H1 (cell line): ENCODE measurements around the gene COL12A1. TPM values are rescaled to one million over a fixed set of nuclear protein-coding genes. Genes with fewer than 3 reads are reported as not detected.

Experiments used
- CTCF ChIA-PET: fragments of 300-600 bp; sonication (Branson Sonifier 250); formaldehyde crosslinking; loops from one replicate; lab custom pipeline; 2021; ENCODE audit not compliant: partially characterized antibody; lab: Charles Lee
- POLR2A ChIA-PET: fragments of 300-600 bp; sonication (Branson Sonifier 250); formaldehyde crosslinking; loops from one replicate; lab custom pipeline; 2021; ENCODE audit warnings: inconsistent platforms; ENCODE audit not compliant: partially characterized antibody; lab: Charles Lee
- DNase-seq, 2 experiments: peaks; one replicate each; pipeline versions ENCODE4 v3.0.0 to v3.0.0-alpha.2; 2010 to 2022; ENCODE audit warnings: low spot score in 2 of 2, low read depth in 1 of 2, mixed read lengths in 1 of 2
- FAIRE-seq: peaks from 2 replicates; lab custom pipeline; 2011; peaks lifted over from hg19 to GRCh38; lab: Jason Lieb, UNC
- H2AFZ ChIP-seq: 2 replicates; pipeline ENCODE4 v1.8.1; 2012; ENCODE audit warnings: low read length, inconsistent platforms
- H2AK5ac ChIP-seq: 2 replicates; pipeline ENCODE4 v1.6.1; 2013; ENCODE audit warnings: low read depth, low read length
- H2BK120ac ChIP-seq: replicated peaks from 2 replicates; pipeline ENCODE3; 2013; ENCODE audit warnings: low read depth, low read length, inconsistent platforms
- H2BK12ac ChIP-seq: 2 replicates; pipeline ENCODE4 v1.6.1; 2013; ENCODE audit warnings: low read depth, low read length
- H2BK15ac ChIP-seq: 2 replicates; pipeline ENCODE4 v1.6.1; 2013; ENCODE audit warnings: low read length
- H2BK20ac ChIP-seq: 2 replicates; pipeline ENCODE4 v1.6.1; 2013; ENCODE audit warnings: low read length
- H2BK5ac ChIP-seq: 2 replicates; pipeline ENCODE4 v1.6.1; 2013; ENCODE audit warnings: low read depth, low read length
- H3K14ac ChIP-seq: 2 replicates; pipeline ENCODE4 v1.6.1; 2013; ENCODE audit warnings: inconsistent platforms; ENCODE audit not compliant: insufficient read length
- H3K18ac ChIP-seq: 2 replicates; pipeline ENCODE4 v1.6.1; 2013; ENCODE audit warnings: low read length; ENCODE audit errors: extremely low read depth
- H3K23ac ChIP-seq: 2 replicates; pipeline ENCODE4 v1.6.1; 2013; ENCODE audit warnings: inconsistent platforms; ENCODE audit not compliant: insufficient read length
- H3K23me2 ChIP-seq: 2 replicates; pipeline ENCODE4 v1.6.1; 2013; ENCODE audit warnings: low read depth, low read length
- H3K27ac ChIP-seq: 2 replicates; pipeline ENCODE4 v1.6.1; 2011; ENCODE audit warnings: low read depth, low read length, inconsistent platforms
- H3K27me3 ChIP-seq, 4 experiments: replicated peaks in 1 of 4; 1 replicate in 1 of 4; 2 replicates in 3 of 4; pipeline versions ENCODE4 v1.6.1 to v1.8.1; 2011 to 2013; ENCODE audit warnings: low read length in 3 of 4, mild to moderate bottlenecking in 3 of 4, inconsistent platforms in 2 of 4, mixed read lengths in 2 of 4, moderate library complexity in 1 of 4; ENCODE audit not compliant: control insufficient read depth in 3 of 4, insufficient read depth in 3 of 4; ENCODE audit errors: extremely low read depth in 1 of 4
- H3K36me3 ChIP-seq, 4 experiments: 2 replicates each; pipeline versions ENCODE4 v1.6.1 to v1.8.1; 2011 to 2013; ENCODE audit warnings: mild to moderate bottlenecking in 4 of 4, low read length in 3 of 4, moderate library complexity in 2 of 4, control low read depth in 1 of 4, inconsistent platforms in 1 of 4; ENCODE audit not compliant: insufficient read depth in 4 of 4, control insufficient read depth in 2 of 4
- H3K4ac ChIP-seq: replicated peaks from 2 replicates; pipeline ENCODE3; 2013; ENCODE audit warnings: low read length, low read depth, mixed read lengths, inconsistent platforms; ENCODE audit not compliant: insufficient read length
- H3K4me1 ChIP-seq, 4 experiments: replicated peaks in 1 of 4; 1 replicate in 1 of 4; 2 replicates in 3 of 4; pipeline versions ENCODE4 v1.6.1 to v1.8.1; 2011 to 2013; ENCODE audit warnings: low read length in 3 of 4, inconsistent platforms in 2 of 4, mixed read lengths in 1 of 4; ENCODE audit not compliant: insufficient read depth in 4 of 4, control insufficient read depth in 3 of 4
- H3K4me2 ChIP-seq, 2 experiments: 2 replicates each; pipeline versions ENCODE4 v1.6.1 to v1.8.1; 2011 to 2013; ENCODE audit warnings: low read depth in 2 of 2, low read length in 2 of 2, control low read depth in 1 of 2, inconsistent platforms in 1 of 2, mild to moderate bottlenecking in 1 of 2; ENCODE audit not compliant: insufficient read depth in 1 of 2
- H3K4me3 ChIP-seq, 4 experiments: fragments of 200-600, 300-600 bp in 1 of 4; sonication (generic), shearing (Covaris generic), sonication (Bioruptor Twin) in 1 of 4; 2 replicates each; pipeline versions ENCODE4 v1.5.1 to v1.8.1; 2011 to 2016; ENCODE audit warnings: low read length in 4 of 4, low read depth in 3 of 4, control low read depth in 2 of 4, inconsistent platforms in 2 of 4, mild to moderate bottlenecking in 2 of 4, mixed read lengths in 1 of 4, moderate library complexity in 1 of 4; ENCODE audit not compliant: insufficient read depth in 2 of 4; ENCODE audit errors: extremely low read depth in 1 of 4
- H3K56ac ChIP-seq: replicated peaks from 2 replicates; pipeline ENCODE3; 2013; ENCODE audit warnings: low read depth, mild to moderate bottlenecking, mixed read lengths, low read length, inconsistent platforms; ENCODE audit not compliant: insufficient read length
- H3K79me1 ChIP-seq: 2 replicates; pipeline ENCODE4 v1.6.1; 2013; ENCODE audit warnings: low read depth, low read length, control low read depth
- H3K79me2 ChIP-seq, 2 experiments: 2 replicates each; pipeline versions ENCODE4 v1.6.1 to v1.8.1; 2012 to 2013; ENCODE audit warnings: low read length in 2 of 2, mild to moderate bottlenecking in 2 of 2, inconsistent platforms in 1 of 2; ENCODE audit not compliant: insufficient read depth in 2 of 2, control insufficient read depth in 1 of 2
- H3K9ac ChIP-seq, 4 experiments: replicated peaks in 1 of 4; 1 replicate in 1 of 4; 2 replicates in 3 of 4; pipeline versions ENCODE4 v1.6.1 to v1.8.1; 2011 to 2013; ENCODE audit warnings: low read depth in 3 of 4, low read length in 3 of 4, control low read depth in 2 of 4, mild to moderate bottlenecking in 2 of 4, moderate library complexity in 2 of 4, inconsistent platforms in 1 of 4; ENCODE audit errors: extremely low read depth in 1 of 4
- H3K9me3 ChIP-seq, 2 experiments: 2 replicates each; pipeline versions ENCODE4 v1.6.1 to v1.8.1; 2012 to 2013; ENCODE audit warnings: mild to moderate bottlenecking in 2 of 2, moderate library complexity in 2 of 2, control low read depth in 1 of 2, inconsistent platforms in 1 of 2, low read depth in 1 of 2, low read length in 1 of 2, mixed read lengths in 1 of 2; ENCODE audit not compliant: insufficient read depth in 2 of 2
- H4K20me1 ChIP-seq, 2 experiments: replicated peaks in 1 of 2; 2 replicates each; pipeline versions ENCODE3 to v1.8.1; 2011 to 2013; ENCODE audit warnings: inconsistent platforms in 2 of 2, low read length in 2 of 2, mild to moderate bottlenecking in 1 of 2; ENCODE audit not compliant: insufficient read depth in 2 of 2, control insufficient read depth in 1 of 2
- H4K5ac ChIP-seq: 2 replicates; pipeline ENCODE4 v1.6.1; 2013; ENCODE audit warnings: low read length, low read depth, mixed read lengths, inconsistent platforms; ENCODE audit not compliant: insufficient read length
- H4K8ac ChIP-seq: 2 replicates; pipeline ENCODE4 v1.8.0; 2013; ENCODE audit warnings: mild to moderate bottlenecking, moderate library complexity, low read length, inconsistent platforms; ENCODE audit not compliant: insufficient read depth; ENCODE audit errors: extremely low read depth
- H4K91ac ChIP-seq: replicated peaks from 2 replicates; pipeline ENCODE3; 2013; ENCODE audit warnings: low read length, mixed read lengths, inconsistent platforms; ENCODE audit not compliant: insufficient read length
- CBX5 ChIP-seq: fragments of 300-800, 300-1000 bp; sonication (generic); IDR thresholded peaks from 2 replicates; pipeline ENCODE4 v1.7.1; 2016; ENCODE audit warnings: antibody characterized with exemption, low read length, low read depth
- EGR1 ChIP-seq: IDR thresholded peaks from 2 replicates; pipeline ENCODE4 v1.6.1; 2011; ENCODE audit warnings: low read depth, low read length, borderline replicate concordance
- GTF2F1 ChIP-seq: IDR thresholded peaks from 2 replicates; pipeline ENCODE4 v1.6.1; 2012; ENCODE audit warnings: low read depth, low read length, improper control_type of control experiment, borderline replicate concordance
- HDAC6 ChIP-seq: IDR thresholded peaks from one replicate; pipeline ENCODE4 v1.7.1; 2012; ENCODE audit warnings: low read depth, mild to moderate bottlenecking, inconsistent platforms, low read length, moderate library complexity
- MAFK ChIP-seq: IDR thresholded peaks from 2 replicates; pipeline ENCODE4 v1.6.1; 2012; ENCODE audit warnings: low read depth, mild to moderate bottlenecking, improper control_type of control experiment, low read length
- POLR2AphosphoS5 ChIP-seq: IDR thresholded peaks from 2 replicates; pipeline ENCODE4 v1.6.1; 2011; ENCODE audit warnings: low read depth, low read length
- RAD21 ChIP-seq, 2 experiments: IDR thresholded peaks in 1 of 2; conservative IDR thresholded peaks in 1 of 2; 2 replicates each; pipeline ENCODE4 v1.6.1; 2011; ENCODE audit warnings: low read depth in 2 of 2, low read length in 2 of 2, improper control_type of control experiment in 1 of 2, inconsistent platforms in 1 of 2, mild to moderate bottlenecking in 1 of 2, moderate library complexity in 1 of 2
- RFX5 ChIP-seq: IDR thresholded peaks from 2 replicates; pipeline ENCODE4 v1.6.1; 2011; ENCODE audit warnings: low read depth, low read length, improper control_type of control experiment, borderline replicate concordance
- RXRA ChIP-seq: IDR thresholded peaks from 2 replicates; pipeline ENCODE4 v1.6.1; 2011; ENCODE audit warnings: low read depth, mild to moderate bottlenecking, low read length, moderate library complexity; ENCODE audit not compliant: insufficient read depth
- SP2 ChIP-seq: IDR thresholded peaks from 2 replicates; pipeline ENCODE4 v1.6.1; 2012; ENCODE audit warnings: mild to moderate bottlenecking, low read length, inconsistent platforms
- WGBS, 2 experiments: shearing (Covaris generic) in 1 of 2; methylation state at CpG; one replicate each; pipeline versions ENCODE4 v1.1.6 to v1.1.7; 2013 to 2015; ENCODE audit warnings: low lambda C conversion rate in 2 of 2, mixed read lengths in 2 of 2, inconsistent platforms in 1 of 2, low coverage in 1 of 2, missing lambda C conversion rate in 1 of 2; ENCODE audit not compliant: insufficient replicate concordance in 2 of 2, insufficient coverage in 1 of 2, insufficient read length in 1 of 2; ENCODE audit errors: extremely low coverage in 1 of 2, missing lambda C conversion rate in 1 of 2; 5-methylcytosine and 5-hydroxymethylcytosine counted together
- polyA plus RNA-seq, 7 experiments: library from polyadenylated mRNA; depleted of rRNA in 3 of 7; stranded (reverse) in 5 of 7; unstranded in 2 of 7; fragments of >200 nt in 5 of 7; fragments of 200-250 nt in 2 of 7; gene quantifications; 1 replicate in 5 of 7; 2 replicates in 1 of 7; 4 replicates in 1 of 7; pipeline versions ENCODE4 v1.2.1 to v1.2.3, GENCODE V29; 2011 to 2013; ENCODE audit warnings: missing spikeins in 2 of 7, mixed read lengths in 2 of 7
- total RNA-seq: library from RNA; stranded (reverse); fragmentation: NEBNext Ultra II Directional; extraction: Animal tissue kit (Norgen Biotek cat#: 25700); gene quantifications from 2 replicates; pipeline ENCODE4 v1.2.1, GENCODE V29; 2021
- TF ChIP-seq, protein P1 (sequence below), 3 experiments: IDR thresholded peaks; 1 replicate in 2 of 3; 2 replicates in 1 of 3; pipeline versions ENCODE4 v1.5.1 to v1.6.1; 2011; ENCODE audit warnings: low read length in 3 of 3, mild to moderate bottlenecking in 3 of 3, inconsistent platforms in 2 of 3, low read depth in 1 of 3, moderate library complexity in 1 of 3; ENCODE audit not compliant: insufficient read depth in 1 of 3; ENCODE audit errors: control extremely low read depth in 1 of 3

The COL12A1 gene
- total and polyA plus RNA-seq, 2 of the 8 experiments (the other 6 are each of a cell fraction or from before 2014, with no cell fraction given): 1.4 to 4.7 TPM

DNA sequence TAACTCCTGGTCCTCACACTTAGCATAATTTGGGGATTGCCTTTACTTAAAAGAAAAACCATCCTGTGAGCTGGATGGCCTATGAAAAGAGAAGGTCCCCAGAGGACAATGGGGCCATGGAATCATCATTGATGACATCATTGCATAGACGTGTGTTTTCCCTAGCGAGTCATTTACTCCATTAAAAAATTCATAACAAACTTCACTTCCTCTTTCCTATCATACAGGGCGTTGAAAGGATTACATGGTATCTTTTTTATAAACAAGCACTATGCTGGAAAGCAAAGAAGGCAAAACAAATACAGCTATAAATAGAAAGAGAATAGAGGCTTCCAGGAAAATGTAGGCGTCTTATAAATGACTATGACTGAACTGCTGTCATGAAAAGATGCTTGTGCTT is 11.3 kb upstream of the COL12A1 start:
- CTCF ChIA-PET: interaction anchor here (0.6 to 5.2 kb wide), 7 partner anchors 7 to 640 kb away, joined by 3 to 60 read pairs (median 4); no protein-coding TSS in a partner anchor
- POLR2A ChIA-PET: interaction anchor here (0.7 to 0.8 kb wide), 3 partner anchors 8 to 10 kb away, joined by 3 read pairs; no protein-coding TSS in a partner anchor
- no peak overlapping the region for H3K14ac ChIP-seq
- H2BK15ac ChIP-seq: no peak overlapping the region
- no peaks in the 10 kb centered on the region for H3K79me2 ChIP-seq
- no peaks in the 10 kb centered on the region for H3K27me3 ChIP-seq
- no peaks in the 10 kb centered on the region for H3K9me3 ChIP-seq
- H3K4me3 ChIP-seq: no peak overlapping the region
- FAIRE-seq (no peak), DNase-seq (no peak)
- no peaks in the 10 kb centered on the region for H3K36me3 ChIP-seq
- H3K4ac ChIP-seq: no peak overlapping the region
- H3K4me2 ChIP-seq: no peak overlapping the region
- no peak overlapping the region for H3K9ac ChIP-seq
- H2BK12ac ChIP-seq: no peak overlapping the region
- no peak overlapping the region for H2AK5ac ChIP-seq
- H4K8ac ChIP-seq: no peak overlapping the region
- no peak overlapping the region for H2BK5ac ChIP-seq
- H3K18ac ChIP-seq: no peak overlapping the region
- H3K23me2 ChIP-seq: no peaks in the 10 kb centered on the region
- no peaks in the 10 kb centered on the region for H4K20me1 ChIP-seq
- no peak overlapping the region for H3K23ac ChIP-seq
- H4K91ac ChIP-seq: no peak overlapping the region
- H3K56ac ChIP-seq: no peak overlapping the region
- no peak overlapping the region for H4K5ac ChIP-seq
- no peak overlapping the region for H2BK120ac ChIP-seq
- no peak overlapping the region for H2AFZ ChIP-seq
- peaks cover 3 to 7% (median 6%) of the 10 kb centered on the region in 4 experiments; a peak in 5 of 7 replicates for H3K4me1 ChIP-seq
- no peak overlapping the region for H2BK20ac ChIP-seq
- WGBS, 2 experiments: 76% methylated on average over 4 of the region's 4 CpGs; no CpG with 5 or more reads in 1 of the 2 experiments
- no peak overlapping the region for H3K27ac ChIP-seq
- H3K79me1 ChIP-seq: no peaks in the 10 kb centered on the region
- TF ChIP-seq HDAC6: no peak
- no peak for TF ChIP-seq MAFK
- TF ChIP-seq CBX5: no peak
- TF ChIP-seq RAD21 (IDR thresholded peaks at IDR 0.05 in 1 of 2, conservative IDR thresholded peaks at IDR 0.05 in 1 of 2; ENCODE audit: low read depth in 2 of 2, low read length in 2 of 2): no peak
- TF ChIP-seq RFX5: no peak
- no peak for TF ChIP-seq RXRA
- TF ChIP-seq, protein P1, sequence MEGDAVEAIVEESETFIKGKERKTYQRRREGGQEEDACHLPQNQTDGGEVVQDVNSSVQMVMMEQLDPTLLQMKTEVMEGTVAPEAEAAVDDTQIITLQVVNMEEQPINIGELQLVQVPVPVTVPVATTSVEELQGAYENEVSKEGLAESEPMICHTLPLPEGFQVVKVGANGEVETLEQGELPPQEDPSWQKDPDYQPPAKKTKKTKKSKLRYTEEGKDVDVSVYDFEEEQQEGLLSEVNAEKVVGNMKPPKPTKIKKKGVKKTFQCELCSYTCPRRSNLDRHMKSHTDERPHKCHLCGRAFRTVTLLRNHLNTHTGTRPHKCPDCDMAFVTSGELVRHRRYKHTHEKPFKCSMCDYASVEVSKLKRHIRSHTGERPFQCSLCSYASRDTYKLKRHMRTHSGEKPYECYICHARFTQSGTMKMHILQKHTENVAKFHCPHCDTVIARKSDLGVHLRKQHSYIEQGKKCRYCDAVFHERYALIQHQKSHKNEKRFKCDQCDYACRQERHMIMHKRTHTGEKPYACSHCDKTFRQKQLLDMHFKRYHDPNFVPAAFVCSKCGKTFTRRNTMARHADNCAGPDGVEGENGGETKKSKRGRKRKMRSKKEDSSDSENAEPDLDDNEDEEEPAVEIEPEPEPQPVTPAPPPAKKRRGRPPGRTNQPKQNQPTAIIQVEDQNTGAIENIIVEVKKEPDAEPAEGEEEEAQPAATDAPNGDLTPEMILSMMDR (IDR thresholded peaks at IDR 0.05; ENCODE audit: control extremely low read depth in 1 of 3, insufficient read depth in 1 of 3, low read depth in 1 of 3, low read length in 3 of 3): no peak
- TF ChIP-seq GTF2F1: no peak
- no peak for TF ChIP-seq EGR1
- TF ChIP-seq SP2: no peak
- TF ChIP-seq POLR2AphosphoS5: no peak
